HG03521 (cell line): ENCODE results near the gene OR6C76.

Experiments
- ATAC-seq: cut with Tn5 transposase; IDR thresholded peaks from one replicate; pipeline ENCODE4 v1.9.1; 2021; ENCODE audit warnings: mild to moderate bottlenecking, moderate library complexity; ENCODE audit not compliant: unreplicated experiment

Gene OR6C76

DNA sequence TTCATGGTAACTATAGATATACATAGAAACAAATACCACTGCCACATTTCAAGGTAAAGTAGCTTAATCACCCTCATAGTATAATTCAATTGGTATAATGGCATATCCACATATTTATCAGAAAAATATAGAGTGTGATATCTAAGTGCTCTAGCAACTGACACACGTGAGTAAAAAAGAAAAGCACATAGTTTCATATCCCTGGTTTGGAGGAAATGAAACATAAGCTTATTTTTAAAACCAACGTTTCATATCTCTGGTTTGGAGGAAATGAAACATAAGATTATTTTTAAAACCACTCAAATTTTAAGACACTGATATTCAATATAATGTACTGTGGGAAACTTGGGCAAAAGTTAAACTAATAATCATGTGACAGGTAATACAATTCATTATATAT is 41.8 kb downstream of the OR6C76 start:
- no peak for ATAC-seq

DNA sequence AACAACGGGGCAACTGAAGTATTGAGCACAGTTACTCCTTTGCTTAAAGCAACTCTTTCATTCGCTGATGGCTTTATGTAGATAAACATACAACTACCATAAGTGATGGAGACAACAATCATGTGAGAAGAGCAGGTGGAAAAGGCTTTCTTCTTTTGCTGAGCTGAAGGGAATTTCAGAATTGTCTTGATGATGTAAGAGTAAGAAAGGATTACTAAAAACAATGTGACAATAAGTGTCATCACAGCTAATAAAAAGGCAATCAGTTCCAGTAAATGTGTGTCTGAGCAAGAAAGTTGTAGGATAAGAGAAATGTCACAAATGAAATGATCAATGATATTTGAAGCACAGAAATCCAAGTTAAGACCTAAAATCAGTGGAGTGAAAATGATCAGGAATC is 43.2 kb downstream of the OR6C76 start:
- no peak for ATAC-seq

DNA sequence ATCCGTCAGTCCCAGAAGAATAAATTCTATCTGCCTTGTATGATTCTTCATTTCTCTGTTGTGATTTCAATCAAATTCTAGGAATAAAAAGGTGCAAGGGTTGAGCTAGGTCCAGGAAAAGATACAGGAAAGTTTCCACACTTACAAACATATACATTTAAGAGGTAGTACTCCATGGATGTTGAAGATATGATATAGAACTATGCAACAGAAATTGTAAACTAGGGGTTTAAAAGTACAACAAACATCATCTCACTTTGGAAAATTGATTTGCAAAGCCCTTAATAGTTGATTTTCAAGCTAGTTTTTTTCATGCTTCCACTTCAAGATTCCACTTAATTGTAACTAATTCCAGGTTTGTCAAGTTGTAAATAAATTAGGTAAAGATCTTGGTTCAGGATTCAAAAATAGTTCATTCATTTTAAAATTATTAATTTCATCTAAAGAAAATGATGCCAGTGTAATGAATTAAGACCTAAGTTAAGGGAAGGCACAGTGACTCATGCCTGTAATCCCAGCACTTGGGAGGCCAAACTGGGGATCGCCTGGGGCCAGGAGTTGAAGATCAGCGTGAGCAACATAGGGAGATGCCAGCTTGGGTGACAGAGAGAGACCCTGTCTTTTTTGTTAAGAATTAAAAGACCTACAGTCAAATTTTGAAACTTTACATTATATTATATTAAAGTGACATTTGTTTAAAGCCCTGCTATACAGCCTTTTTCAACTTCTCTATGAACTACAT is 44.2 kb downstream of the OR6C76 start, which contains the start of gene OR6C70:
OR6C70 (minus strand) TSS at position 51 of the 742 bp plus-strand sequence; CDS start at position 51, 0 bp downstream.
- ATAC-seq: no peak

DNA sequence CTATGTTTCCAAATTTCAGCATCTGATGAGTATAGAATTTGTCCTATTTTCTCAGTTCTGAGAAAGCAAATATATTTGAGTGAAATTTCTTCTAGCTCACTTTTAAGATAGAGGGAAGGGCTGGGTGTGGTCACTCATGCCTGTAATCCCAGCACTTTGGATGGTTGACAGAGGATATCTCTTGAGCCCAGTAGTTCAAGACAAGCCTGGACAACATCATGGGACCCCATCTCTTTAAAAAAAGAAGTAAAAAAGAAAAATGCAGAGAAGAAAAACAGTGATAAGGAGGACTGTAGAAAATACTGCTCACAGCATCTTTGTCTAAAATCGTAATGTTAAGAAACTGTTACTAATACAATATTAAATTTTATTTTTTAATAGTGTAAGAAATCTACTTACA is 46.2 kb downstream of the OR6C76 start:
- no peak for ATAC-seq
